ENCODE data around the gene IPO9. TPM values are rescaled to one million over a fixed set of nuclear protein-coding genes. Genes with fewer than 3 reads are reported as not detected.

Gene IPO9
- total RNA-seq, 4 donors from 2014 or later, result 12.9 to 25.6 (median 19.8) TPM

DNA sequence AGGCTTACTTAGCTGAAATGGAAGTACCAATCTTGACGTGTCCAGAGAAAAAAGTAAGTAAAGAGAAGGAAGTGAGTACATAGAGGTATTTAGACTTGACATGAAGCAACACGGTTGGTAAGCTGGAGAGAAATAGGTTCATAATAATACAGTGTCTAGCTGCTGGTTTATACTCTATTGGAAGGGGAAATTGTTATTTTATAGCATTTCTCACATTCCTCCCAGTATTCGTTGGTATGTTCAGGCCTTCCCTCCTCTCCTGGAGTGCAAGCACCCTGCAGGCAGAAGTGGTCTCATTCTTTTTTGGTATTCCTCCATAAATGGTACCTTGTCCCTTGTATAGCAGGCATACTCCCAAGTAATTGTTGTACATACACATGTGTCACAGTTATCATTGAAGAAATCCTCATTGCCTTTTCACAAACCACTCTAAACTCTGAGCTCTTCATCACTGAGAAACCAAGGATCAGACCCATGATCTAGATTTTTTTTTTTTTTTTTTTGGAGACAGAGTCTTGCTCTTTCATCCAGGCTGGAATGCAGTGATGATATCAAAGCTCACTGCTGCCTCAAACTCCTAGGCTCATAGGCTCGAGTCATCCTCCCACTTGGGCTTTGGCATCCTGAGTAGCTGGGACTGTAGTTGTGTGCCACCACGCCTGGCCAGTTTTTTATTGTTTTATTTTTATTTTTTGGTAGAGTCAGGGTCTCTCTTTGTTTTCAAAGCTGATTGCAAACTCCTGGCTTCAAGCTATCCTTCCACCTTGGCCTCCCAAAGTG lies 9.8 kb upstream of the IPO9 start:
- TF ChIP-seq POLR2AphosphoS5 (IDR thresholded peaks at IDR 0.05) (no peak), POLR2A (IDR thresholded peaks at IDR 0.05) (no peak), EP300 (IDR thresholded peaks at IDR 0.05) (no peak)
- TF ChIP-seq, protein P1, sequence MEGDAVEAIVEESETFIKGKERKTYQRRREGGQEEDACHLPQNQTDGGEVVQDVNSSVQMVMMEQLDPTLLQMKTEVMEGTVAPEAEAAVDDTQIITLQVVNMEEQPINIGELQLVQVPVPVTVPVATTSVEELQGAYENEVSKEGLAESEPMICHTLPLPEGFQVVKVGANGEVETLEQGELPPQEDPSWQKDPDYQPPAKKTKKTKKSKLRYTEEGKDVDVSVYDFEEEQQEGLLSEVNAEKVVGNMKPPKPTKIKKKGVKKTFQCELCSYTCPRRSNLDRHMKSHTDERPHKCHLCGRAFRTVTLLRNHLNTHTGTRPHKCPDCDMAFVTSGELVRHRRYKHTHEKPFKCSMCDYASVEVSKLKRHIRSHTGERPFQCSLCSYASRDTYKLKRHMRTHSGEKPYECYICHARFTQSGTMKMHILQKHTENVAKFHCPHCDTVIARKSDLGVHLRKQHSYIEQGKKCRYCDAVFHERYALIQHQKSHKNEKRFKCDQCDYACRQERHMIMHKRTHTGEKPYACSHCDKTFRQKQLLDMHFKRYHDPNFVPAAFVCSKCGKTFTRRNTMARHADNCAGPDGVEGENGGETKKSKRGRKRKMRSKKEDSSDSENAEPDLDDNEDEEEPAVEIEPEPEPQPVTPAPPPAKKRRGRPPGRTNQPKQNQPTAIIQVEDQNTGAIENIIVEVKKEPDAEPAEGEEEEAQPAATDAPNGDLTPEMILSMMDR (IDR thresholded peaks at IDR 0.05), result no peak
- WGBS, result 83% methylated on average over 5 of the region's 5 CpGs
- H3K27ac ChIP-seq, result no peak overlapping the region
- peaks cover 68% of the 10 kb centered on the region for H3K36me3 ChIP-seq
- H3K4me3 ChIP-seq, result no peak overlapping the region
- H3K4me1 ChIP-seq, result no peaks in the 10 kb centered on the region
- H3K27me3 ChIP-seq, result no peaks in the 10 kb centered on the region
- DNase-seq (ENCODE audit: low spot score in 2 of 2), result no peak
- H3K9me3 ChIP-seq, result no peaks in the 10 kb centered on the region

DNA sequence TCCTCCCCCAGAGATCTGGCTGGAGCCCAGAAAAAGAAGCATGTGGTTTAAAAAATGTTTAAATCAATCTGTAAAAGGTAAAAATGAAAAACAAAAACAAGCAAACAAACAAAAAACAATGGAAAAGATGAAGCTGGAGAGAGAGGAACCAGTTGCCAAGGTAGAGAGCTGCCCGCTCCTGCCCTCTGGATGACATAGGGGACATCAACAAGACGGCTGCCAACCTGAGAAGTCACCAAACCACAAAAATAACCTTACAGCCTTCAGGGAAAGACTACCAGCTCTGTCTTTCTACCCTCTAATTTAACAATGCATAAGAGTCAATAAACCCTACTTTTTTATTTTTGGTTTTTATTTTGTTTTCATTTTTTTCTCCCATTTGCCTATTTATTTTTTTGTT lies 8.5 kb upstream of the IPO9 start:
- Histone ChIP-seq H3K4me1 (no peaks in the 10 kb centered on the region), H3K27me3 (no peaks in the 10 kb centered on the region), H3K36me3 (peaks cover 60% of the 10 kb centered on the region), H3K27ac (no peak overlapping the region), H3K4me3 (no peak overlapping the region), H3K9me3 (no peaks in the 10 kb centered on the region)
- 81% methylated on average over 2 of the region's 2 CpGs for WGBS
- DNase-seq (ENCODE audit: low spot score in 2 of 2), result no peak
- TF ChIP-seq, protein P1 (IDR thresholded peaks at IDR 0.05), result no peak
- TF ChIP-seq POLR2AphosphoS5 (IDR thresholded peaks at IDR 0.05) (no peak), EP300 (IDR thresholded peaks at IDR 0.05) (no peak), POLR2A (IDR thresholded peaks at IDR 0.05) (no peak)

GRCh38 chr1:201825245-201825644 lies 3.7 kb upstream of the IPO9 start:
- H3K4me1 ChIP-seq, result peaks cover 15% of the 10 kb centered on the region
- H3K4me3 ChIP-seq, result no peak overlapping the region
- H3K27ac ChIP-seq, result no peak overlapping the region
- TF ChIP-seq POLR2AphosphoS5 (IDR thresholded peaks at IDR 0.05) (no peak), POLR2A (IDR thresholded peaks at IDR 0.05) (no peak), EP300 (IDR thresholded peaks at IDR 0.05) (no peak)
- TF ChIP-seq, protein P1 (IDR thresholded peaks at IDR 0.05), result no peak
- no peaks in the 10 kb centered on the region for H3K9me3 ChIP-seq
- H3K27me3 ChIP-seq, result no peaks in the 10 kb centered on the region
- DNase-seq (ENCODE audit: low spot score in 2 of 2), result no peak
- H3K36me3 ChIP-seq, result peaks cover 18% of the 10 kb centered on the region
- WGBS, result 54% methylated on average over 3 of the region's 3 CpGs

DNA sequence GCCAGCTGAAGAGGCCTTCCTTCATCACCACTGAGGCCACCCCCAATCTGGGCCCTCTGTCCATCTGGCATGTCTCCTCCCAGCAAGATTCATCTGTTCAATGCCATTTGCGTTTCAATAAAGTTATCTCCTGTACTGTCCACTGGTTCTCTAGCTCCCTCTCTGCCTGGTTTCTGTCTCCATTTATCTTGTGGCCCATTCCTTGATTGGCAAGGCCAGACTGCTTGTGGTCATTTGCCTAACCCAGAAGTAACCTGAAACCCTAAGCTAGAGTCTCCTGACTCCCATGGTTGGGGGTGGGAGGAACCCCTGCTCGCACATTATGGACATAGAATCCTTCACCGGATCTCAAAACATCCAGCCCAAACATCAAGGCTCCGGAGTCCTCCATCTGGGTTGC lies 2.1 kb upstream of the IPO9 start:
- H3K36me3 ChIP-seq, result peaks cover 5% of the 10 kb centered on the region
- H3K4me1 ChIP-seq, result peaks cover 26% of the 10 kb centered on the region
- DNase-seq (ENCODE audit: low spot score in 2 of 2), result no peak
- no peaks in the 10 kb centered on the region for H3K9me3 ChIP-seq
- H3K4me3 ChIP-seq, result no peak overlapping the region
- H3K27ac ChIP-seq, result no peak overlapping the region
- H3K27me3 ChIP-seq, result no peaks in the 10 kb centered on the region
- no peak for TF ChIP-seq POLR2A (IDR thresholded peaks at IDR 0.05)
- no peak for TF ChIP-seq EP300 (IDR thresholded peaks at IDR 0.05)
- TF ChIP-seq, protein P1 (IDR thresholded peaks at IDR 0.05), result no peak
- TF ChIP-seq POLR2AphosphoS5 (IDR thresholded peaks at IDR 0.05), result no peak
- WGBS, result 53% methylated on average over 4 of the region's 4 CpGs

DNA sequence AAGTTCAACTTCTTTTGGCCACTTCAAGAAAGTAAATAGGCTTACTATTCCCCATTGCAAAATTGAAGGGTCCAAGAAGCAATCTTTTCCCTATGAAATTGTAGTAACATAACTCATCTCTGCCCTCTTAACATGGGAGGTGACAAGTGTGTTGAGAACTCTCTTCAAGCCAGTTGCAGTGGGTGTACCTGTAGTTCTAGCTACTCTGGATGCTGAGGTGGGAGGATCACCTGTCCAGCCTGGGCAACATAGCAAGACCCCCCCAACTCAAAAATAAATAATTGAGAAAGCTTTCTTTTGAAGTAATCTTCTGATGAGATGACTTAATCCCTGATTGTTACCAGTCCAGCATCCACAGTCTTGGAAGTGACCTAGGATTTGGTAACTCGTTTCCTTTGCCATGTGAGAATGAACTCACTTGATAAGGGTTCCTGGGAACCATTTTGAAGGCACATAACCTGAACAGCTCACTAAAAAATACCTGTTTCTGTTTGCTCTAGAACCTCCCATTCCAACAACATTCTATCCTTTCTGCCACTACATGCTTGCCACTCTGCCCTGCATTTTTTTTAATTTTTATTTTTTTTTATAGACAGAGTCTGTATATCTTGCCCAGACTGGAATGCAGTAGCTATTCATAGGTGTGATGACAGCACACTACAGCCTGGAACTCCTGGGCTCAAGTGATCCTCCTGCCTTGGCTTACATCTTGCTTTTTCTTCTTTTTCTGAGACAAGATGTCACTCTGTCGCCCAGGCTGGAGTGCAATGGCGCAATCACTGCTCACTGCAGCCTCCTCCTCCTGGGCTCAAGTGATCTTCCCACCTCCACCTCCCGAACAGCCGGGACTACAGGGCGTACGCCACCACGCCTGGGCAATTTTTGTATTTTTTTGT lies 1.4 kb upstream of the IPO9 start:
- 70% methylated on average over 8 of the region's 8 CpGs for WGBS
- H3K27me3 ChIP-seq, result no peaks in the 10 kb centered on the region
- no peak for DNase-seq (ENCODE audit: low spot score in 2 of 2)
- no peaks in the 10 kb centered on the region for H3K36me3 ChIP-seq
- no peak overlapping the region for H3K4me3 ChIP-seq
- H3K4me1 ChIP-seq, result peaks cover 26% of the 10 kb centered on the region
- TF ChIP-seq, protein P1 (IDR thresholded peaks at IDR 0.05), result no peak
- TF ChIP-seq POLR2A (IDR thresholded peaks at IDR 0.05) (no peak), POLR2AphosphoS5 (IDR thresholded peaks at IDR 0.05) (no peak), EP300 (IDR thresholded peaks at IDR 0.05) (no peak)
- no peak overlapping the region for H3K27ac ChIP-seq
- no peaks in the 10 kb centered on the region for H3K9me3 ChIP-seq
